ENCODE results near the gene RAP1GDS1. TPM values are rescaled to one million over a fixed set of nuclear protein-coding genes. Genes with fewer than 3 reads are reported as not detected.

The RAP1GDS1 gene, protein sequence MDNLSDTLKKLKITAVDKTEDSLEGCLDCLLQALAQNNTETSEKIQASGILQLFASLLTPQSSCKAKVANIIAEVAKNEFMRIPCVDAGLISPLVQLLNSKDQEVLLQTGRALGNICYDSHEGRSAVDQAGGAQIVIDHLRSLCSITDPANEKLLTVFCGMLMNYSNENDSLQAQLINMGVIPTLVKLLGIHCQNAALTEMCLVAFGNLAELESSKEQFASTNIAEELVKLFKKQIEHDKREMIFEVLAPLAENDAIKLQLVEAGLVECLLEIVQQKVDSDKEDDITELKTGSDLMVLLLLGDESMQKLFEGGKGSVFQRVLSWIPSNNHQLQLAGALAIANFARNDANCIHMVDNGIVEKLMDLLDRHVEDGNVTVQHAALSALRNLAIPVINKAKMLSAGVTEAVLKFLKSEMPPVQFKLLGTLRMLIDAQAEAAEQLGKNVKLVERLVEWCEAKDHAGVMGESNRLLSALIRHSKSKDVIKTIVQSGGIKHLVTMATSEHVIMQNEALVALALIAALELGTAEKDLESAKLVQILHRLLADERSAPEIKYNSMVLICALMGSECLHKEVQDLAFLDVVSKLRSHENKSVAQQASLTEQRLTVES
- 21.9 TPM for polyA plus RNA-seq
- long read RNA-seq, donor 1, partial matches to known transcripts = 0 of 1 reads
- long read RNA-seq, donor 1, other reads (novel, unspliced or antisense) = 0 of 1 reads
- long read RNA-seq, donor 2, partial matches to known transcripts = 0 of 4 reads
- long read RNA-seq, donor 2, other reads (novel, unspliced or antisense) = 0 of 4 reads
- long read RNA-seq, donor 3, partial matches to known transcripts = 6 of 11 reads
- long read RNA-seq, donor 3, other reads (novel, unspliced or antisense) = 0 of 11 reads
- long read RNA-seq, donor 4 = 0 reads
- long read RNA-seq, donor 5, partial matches to known transcripts = 0 of 3 reads
- long read RNA-seq, donor 5, other reads (novel, unspliced or antisense) = 0 of 3 reads
- long read RNA-seq, donor 6, partial matches to known transcripts = 0 of 9 reads
- long read RNA-seq, donor 6, other reads (novel, unspliced or antisense) = 0 of 9 reads
- long read RNA-seq, donor 7, partial matches to known transcripts = 19 of 22 reads
- long read RNA-seq, donor 7, other reads (novel, unspliced or antisense) = 0 of 22 reads
- long read RNA-seq, donor 8, partial matches to known transcripts = 5 of 13 reads
- long read RNA-seq, donor 8, other reads (novel, unspliced or antisense) = 5 of 13 reads
- long read RNA-seq, donor 9, partial matches to known transcripts = 0 of 5 reads
- long read RNA-seq, donor 9, other reads (novel, unspliced or antisense) = 0 of 5 reads
- long read RNA-seq, donor 10, partial matches to known transcripts = 0 of 14 reads
- long read RNA-seq, donor 10, other reads (novel, unspliced or antisense) = 5 of 14 reads
- long read RNA-seq, donor 11, partial matches to known transcripts = 0 of 3 reads
- long read RNA-seq, donor 11, other reads (novel, unspliced or antisense) = 0 of 3 reads

GRCh38 chr4:98260579-98261404 is at the start of gene RAP1GDS1:
Gene RAP1GDS1 (plus strand): TSS chr4:98261384. CDS start chr4:98261566, 182 bp downstream.
- Histone ChIP-seq H3K4me1 (ENCODE audit: control insufficient read depth, insufficient read depth, low read length) (peaks cover 10% of the 10 kb centered on the region), H3K4me3 (ENCODE audit: low read length) (peak within 1 kb of the TSS; percentile 94), H3K27me3 (ENCODE audit: control insufficient read depth, insufficient read depth, low read length) (no peaks in the 10 kb centered on the region), H3K36me3 (ENCODE audit: control insufficient read depth, insufficient read depth, low read length) (no peaks in the 10 kb centered on the region), H3K9me3 (ENCODE audit: control insufficient read depth, low read depth, low read length) (no peaks in the 10 kb centered on the region), H3K27ac (ENCODE audit: low read length) (peak within 1 kb of the TSS; percentile 99)
- DNase-seq = peak; percentile 97 to 98
- WGBS (ENCODE audit: insufficient coverage, low lambda C conversion rate) = no CpG with 5 or more reads among the region's 84 CpGs

- H3K36me3 ChIP-seq (ENCODE audit: control insufficient read depth, insufficient read depth, low read length) = no peaks in the 10 kb centered on the region
- no peaks in the 10 kb centered on the region for H3K27me3 ChIP-seq (ENCODE audit: control insufficient read depth, insufficient read depth, low read length)
- 71% methylated on average over 1 of the region's 2 CpGs for WGBS (ENCODE audit: insufficient coverage, low lambda C conversion rate)
- H3K9me3 ChIP-seq (ENCODE audit: control insufficient read depth, low read depth, low read length) = no peaks in the 10 kb centered on the region
- no peak overlapping the region for H3K27ac ChIP-seq (ENCODE audit: low read length)
- no peak for DNase-seq
- H3K4me1 ChIP-seq (ENCODE audit: control insufficient read depth, insufficient read depth, low read length) = no peaks in the 10 kb centered on the region
- no peak overlapping the region for H3K4me3 ChIP-seq (ENCODE audit: low read length)
Measured at GRCh38 chr4:98222306-98222705, 38.9 kb upstream of the RAP1GDS1 start.

- no peaks in the 10 kb centered on the region for H3K9me3 ChIP-seq (ENCODE audit: control insufficient read depth, low read depth, low read length)
- H3K36me3 ChIP-seq (ENCODE audit: control insufficient read depth, insufficient read depth, low read length) = no peaks in the 10 kb centered on the region
- no CpG with 5 or more reads among the region's 6 CpGs for WGBS (ENCODE audit: insufficient coverage, low lambda C conversion rate)
- H3K27me3 ChIP-seq (ENCODE audit: control insufficient read depth, insufficient read depth, low read length) = no peaks in the 10 kb centered on the region
- no peak for DNase-seq
- no peaks in the 10 kb centered on the region for H3K4me1 ChIP-seq (ENCODE audit: control insufficient read depth, insufficient read depth, low read length)
- no peak overlapping the region for H3K4me3 ChIP-seq (ENCODE audit: low read length)
- H3K27ac ChIP-seq (ENCODE audit: low read length) = no peak overlapping the region
Measured at GRCh38 chr4:98226396-98226795, 34.8 kb upstream of the RAP1GDS1 start.

DNA sequence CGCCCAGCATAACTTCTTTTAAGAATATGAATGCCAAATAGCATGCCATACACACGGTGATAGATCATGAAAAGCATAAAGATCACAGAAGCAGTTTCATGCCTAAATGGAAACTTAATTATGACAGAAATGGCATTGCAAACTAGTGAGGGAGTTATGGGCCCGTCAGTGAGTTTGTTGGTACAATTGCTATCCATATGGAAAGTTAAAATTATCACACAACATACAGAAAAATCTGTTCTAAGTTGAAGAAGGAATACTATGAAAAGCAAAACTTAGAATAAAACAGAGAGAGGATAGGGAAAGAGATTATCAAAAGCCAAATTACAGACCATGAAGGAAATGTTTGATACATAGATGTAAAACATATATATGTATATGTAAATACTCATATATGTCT is 30.2 kb upstream of the RAP1GDS1 start:
- DNase-seq = no peak
- H3K27me3 ChIP-seq (ENCODE audit: control insufficient read depth, insufficient read depth, low read length) = no peaks in the 10 kb centered on the region
- no CpG with 5 or more reads among the region's 3 CpGs for WGBS (ENCODE audit: insufficient coverage, low lambda C conversion rate)

GRCh38 chr4:98232202-98232601 is 29.0 kb upstream of the RAP1GDS1 start:
- Histone ChIP-seq H3K4me3 (ENCODE audit: low read length) (no peak overlapping the region), H3K27ac (ENCODE audit: low read length) (no peak overlapping the region), H3K27me3 (ENCODE audit: control insufficient read depth, insufficient read depth, low read length) (no peaks in the 10 kb centered on the region), H3K4me1 (ENCODE audit: control insufficient read depth, insufficient read depth, low read length) (no peaks in the 10 kb centered on the region), H3K36me3 (ENCODE audit: control insufficient read depth, insufficient read depth, low read length) (no peaks in the 10 kb centered on the region), H3K9me3 (ENCODE audit: control insufficient read depth, low read depth, low read length) (no peaks in the 10 kb centered on the region)
- DNase-seq = no peak
- 67% methylated on average over 1 of the region's 3 CpGs for WGBS (ENCODE audit: insufficient coverage, low lambda C conversion rate)

More for the DNA sequence above, 30.2 kb upstream of the RAP1GDS1 start:
- Histone ChIP-seq H3K27ac (ENCODE audit: low read length) (no peak overlapping the region), H3K4me3 (ENCODE audit: low read length) (no peak overlapping the region), H3K4me1 (ENCODE audit: control insufficient read depth, insufficient read depth, low read length) (no peaks in the 10 kb centered on the region), H3K36me3 (ENCODE audit: control insufficient read depth, insufficient read depth, low read length) (no peaks in the 10 kb centered on the region), H3K9me3 (ENCODE audit: control insufficient read depth, low read depth, low read length) (no peaks in the 10 kb centered on the region)

DNA sequence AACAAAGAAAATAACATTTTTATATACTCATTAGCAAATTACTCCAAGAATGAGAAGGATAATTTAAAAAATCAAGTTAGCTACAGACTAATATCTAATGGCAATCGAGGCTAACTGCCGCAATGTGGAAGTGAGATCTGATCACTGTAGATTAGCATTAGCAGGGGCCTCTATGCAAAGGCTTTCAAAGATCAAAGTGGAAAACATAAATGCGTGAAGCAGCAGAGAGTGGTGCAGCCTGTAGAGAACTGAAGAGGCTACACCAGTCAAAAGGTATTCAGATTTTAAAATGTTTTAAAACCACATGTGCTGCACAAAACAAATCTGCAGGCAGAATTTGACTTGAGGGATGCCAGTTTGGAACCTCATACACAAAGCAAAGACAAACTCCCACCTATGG is 24.0 kb upstream of the RAP1GDS1 start:
- H3K9me3 ChIP-seq (ENCODE audit: control insufficient read depth, low read depth, low read length) = no peaks in the 10 kb centered on the region
- H3K4me3 ChIP-seq (ENCODE audit: low read length) = no peak overlapping the region
- H3K4me1 ChIP-seq (ENCODE audit: control insufficient read depth, insufficient read depth, low read length) = no peaks in the 10 kb centered on the region
- H3K27ac ChIP-seq (ENCODE audit: low read length) = no peak overlapping the region
- no peak for DNase-seq
- no peaks in the 10 kb centered on the region for H3K27me3 ChIP-seq (ENCODE audit: control insufficient read depth, insufficient read depth, low read length)
- H3K36me3 ChIP-seq (ENCODE audit: control insufficient read depth, insufficient read depth, low read length) = no peaks in the 10 kb centered on the region
- WGBS (ENCODE audit: insufficient coverage, low lambda C conversion rate) = 68% methylated on average over 2 of the region's 3 CpGs

DNA sequence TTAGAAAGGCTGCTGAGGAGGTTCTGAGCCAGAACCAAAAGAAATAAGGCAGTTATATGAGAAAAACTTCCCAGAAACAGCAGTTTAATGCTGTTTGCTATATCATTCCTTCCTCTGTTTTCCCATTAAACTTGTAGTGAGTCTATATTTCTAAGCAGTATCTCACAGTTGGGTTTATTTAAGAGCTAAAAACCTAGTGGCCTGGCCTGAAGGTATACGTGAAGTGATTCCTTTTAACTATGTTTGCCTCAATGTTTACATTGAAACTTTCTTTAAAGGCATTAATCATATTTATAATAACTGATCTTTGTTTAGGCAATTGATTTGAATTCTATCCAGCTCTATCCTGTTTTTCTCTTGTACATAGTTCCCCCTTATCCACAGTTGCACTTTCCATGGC is 19.1 kb upstream of the RAP1GDS1 start:
- Histone ChIP-seq H3K27me3 (ENCODE audit: control insufficient read depth, insufficient read depth, low read length) (no peaks in the 10 kb centered on the region), H3K36me3 (ENCODE audit: control insufficient read depth, insufficient read depth, low read length) (no peaks in the 10 kb centered on the region), H3K4me3 (ENCODE audit: low read length) (no peak overlapping the region), H3K9me3 (ENCODE audit: control insufficient read depth, low read depth, low read length) (no peaks in the 10 kb centered on the region), H3K4me1 (ENCODE audit: control insufficient read depth, insufficient read depth, low read length) (no peaks in the 10 kb centered on the region), H3K27ac (ENCODE audit: low read length) (no peak overlapping the region)
- no CpG with 5 or more reads among the region's 1 CpG for WGBS (ENCODE audit: insufficient coverage, low lambda C conversion rate)
- no peak for DNase-seq

DNA sequence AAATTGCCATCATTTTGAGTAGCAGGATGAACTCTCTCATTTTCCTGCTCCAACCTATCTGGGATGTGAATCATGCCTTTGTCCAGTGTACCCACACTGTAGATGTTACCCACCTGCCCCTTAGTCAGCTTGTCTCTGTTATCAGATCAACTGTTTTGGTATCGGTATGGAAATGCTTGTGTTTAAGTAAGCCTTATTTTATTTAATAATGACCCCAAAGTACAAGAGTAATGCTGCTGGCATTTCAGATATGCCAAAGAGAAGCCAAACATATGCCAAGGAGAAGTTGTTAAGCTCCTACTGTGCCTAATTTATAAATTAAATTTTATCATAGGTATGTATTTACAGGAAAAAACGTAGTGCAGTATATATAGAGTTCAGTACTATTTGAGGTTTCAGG is 18.6 kb upstream of the RAP1GDS1 start:
- Histone ChIP-seq H3K4me1 (ENCODE audit: control insufficient read depth, insufficient read depth, low read length) (no peaks in the 10 kb centered on the region), H3K27ac (ENCODE audit: low read length) (no peak overlapping the region), H3K36me3 (ENCODE audit: control insufficient read depth, insufficient read depth, low read length) (no peaks in the 10 kb centered on the region), H3K27me3 (ENCODE audit: control insufficient read depth, insufficient read depth, low read length) (no peaks in the 10 kb centered on the region), H3K9me3 (ENCODE audit: control insufficient read depth, low read depth, low read length) (no peaks in the 10 kb centered on the region), H3K4me3 (ENCODE audit: low read length) (no peak overlapping the region)
- WGBS (ENCODE audit: insufficient coverage, low lambda C conversion rate) = no CpG with 5 or more reads among the region's 2 CpGs
- no peak for DNase-seq

DNA sequence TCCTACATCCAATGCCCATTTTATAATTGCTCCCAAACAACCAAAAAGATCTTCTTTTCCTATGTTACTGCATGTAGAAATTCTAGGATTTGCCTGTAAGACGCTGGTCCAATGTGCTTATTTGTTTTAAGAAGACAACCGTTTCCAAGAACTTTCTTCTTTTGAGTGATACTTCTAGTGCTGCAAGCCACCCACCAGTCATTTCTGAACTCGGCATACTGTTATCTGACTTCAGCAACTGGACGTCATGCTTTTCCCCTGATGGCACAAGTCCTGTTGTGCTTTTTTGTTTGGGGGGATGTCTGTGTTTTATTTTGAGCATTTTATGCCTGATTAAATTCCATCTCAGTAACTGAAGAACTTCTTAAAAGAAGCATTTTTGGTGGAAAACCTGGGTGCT is 16.0 kb upstream of the RAP1GDS1 start:
- H3K27me3 ChIP-seq (ENCODE audit: control insufficient read depth, insufficient read depth, low read length) = no peaks in the 10 kb centered on the region
- H3K27ac ChIP-seq (ENCODE audit: low read length) = no peak overlapping the region
- no peaks in the 10 kb centered on the region for H3K4me1 ChIP-seq (ENCODE audit: control insufficient read depth, insufficient read depth, low read length)
- no peaks in the 10 kb centered on the region for H3K36me3 ChIP-seq (ENCODE audit: control insufficient read depth, insufficient read depth, low read length)
- 70% methylated on average over 2 of the region's 4 CpGs for whole genome bisulfite sequencing (ENCODE audit: insufficient coverage, low lambda C conversion rate)
- no peak overlapping the region for H3K4me3 ChIP-seq (ENCODE audit: low read length)
- H3K9me3 ChIP-seq (ENCODE audit: control insufficient read depth, low read depth, low read length) = no peaks in the 10 kb centered on the region
- no peak for DNase-seq

Measured in large intestine (tissue), 12 donors.